Muscle of leg (tissue), 9 donors: ENCODE measurements around the gene FAM50B. TPM values are rescaled to one million over a fixed set of nuclear protein-coding genes. Genes with fewer than 3 reads are reported as not detected.

Source experiments
- polyA plus RNA-seq, 8 donors: library from polyadenylated mRNA; unstranded; fragments of 120-200 nt; gene quantifications; one replicate each; pipeline versions ENCODE4 v1.2.1 to v1.2.3, GENCODE V29; 2013; ENCODE audit warnings: inconsistent platforms in 1 of 8, low replicate concordance in 1 of 8; ENCODE audit not compliant: insufficient read length in 8 of 8, insufficient read depth in 1 of 8
- total RNA-seq: library from RNA; stranded (reverse); fragments of 120-200 nt; gene quantifications from one replicate; pipeline ENCODE4 v1.2.4, GENCODE V29; 2013

FAM50B gene
- total and polyA plus RNA-seq, 9 donors, result 5.6 to 8.9 (median 7.4) TPM

Other genes starting within 250 kb of the FAM50B start
- 15.3 TPM for gene PXDC1, start 97.7 kb upstream of the FAM50B start, total RNA-seq
- gene PXDC1, start 97.7 kb upstream of the FAM50B start, polyA plus RNA-seq, result 10 to 100 TPM; 17.3 to 29.0 (median 21.1) TPM
- not detected for gene FAM217A, start 229.8 kb downstream of the FAM50B start, total RNA-seq
- 1 to 10 TPM in 2 of 8 donors, under 1 TPM in 4, not detected in 2; 0.49 to 1.1 (median 0.75) TPM for gene FAM217A, start 229.8 kb downstream of the FAM50B start, polyA plus RNA-seq